Breast epithelium (tissue), 3 donors: ENCODE results near the gene BSN.

ENCODE experiments used
- POLR2A ChIP-seq: fragments of 450-650 bp; IDR thresholded peaks from one replicate; pipeline ENCODE4 v1.6.1; 2016; ENCODE audit warnings: antibody characterized with exemption, mild to moderate bottlenecking, moderate library complexity
- POLR2AphosphoS5 ChIP-seq, 3 donors: sonication (generic); formaldehyde crosslinking; IDR thresholded peaks; one replicate each; pipeline ENCODE4 v1.6.1; 2017; ENCODE audit warnings: antibody characterized with exemption in 3 of 3
- TF ChIP-seq, protein P1 (sequence below), 3 donors: fragments of 450-650 bp; IDR thresholded peaks; one replicate each; pipeline ENCODE4 v1.5.1; 2016 to 2017; ENCODE audit warnings: antibody characterized with exemption in 3 of 3, mild to moderate bottlenecking in 3 of 3, moderate library complexity in 3 of 3

DNA sequence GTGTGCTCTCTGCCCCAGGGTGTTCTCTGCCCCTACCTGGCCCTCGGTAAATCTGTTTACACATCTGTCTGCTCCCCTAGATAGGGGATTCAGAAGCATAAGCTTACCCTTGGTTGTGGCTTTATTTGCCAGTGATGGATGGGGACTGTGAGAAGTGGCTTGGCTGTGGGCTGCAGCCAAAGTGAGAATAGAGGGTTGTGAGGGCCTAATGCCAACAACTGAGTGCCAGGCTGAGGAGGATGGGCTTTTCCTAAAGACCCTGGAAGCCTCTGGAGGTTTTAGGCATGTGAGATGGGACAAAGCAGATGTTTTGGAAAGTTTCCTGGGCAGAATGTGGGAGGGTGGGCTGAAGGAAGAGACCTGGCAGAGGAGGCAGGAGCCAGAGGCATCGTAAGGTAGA, 104.4 kb downstream of the BSN start:
- TF ChIP-seq, protein P1, sequence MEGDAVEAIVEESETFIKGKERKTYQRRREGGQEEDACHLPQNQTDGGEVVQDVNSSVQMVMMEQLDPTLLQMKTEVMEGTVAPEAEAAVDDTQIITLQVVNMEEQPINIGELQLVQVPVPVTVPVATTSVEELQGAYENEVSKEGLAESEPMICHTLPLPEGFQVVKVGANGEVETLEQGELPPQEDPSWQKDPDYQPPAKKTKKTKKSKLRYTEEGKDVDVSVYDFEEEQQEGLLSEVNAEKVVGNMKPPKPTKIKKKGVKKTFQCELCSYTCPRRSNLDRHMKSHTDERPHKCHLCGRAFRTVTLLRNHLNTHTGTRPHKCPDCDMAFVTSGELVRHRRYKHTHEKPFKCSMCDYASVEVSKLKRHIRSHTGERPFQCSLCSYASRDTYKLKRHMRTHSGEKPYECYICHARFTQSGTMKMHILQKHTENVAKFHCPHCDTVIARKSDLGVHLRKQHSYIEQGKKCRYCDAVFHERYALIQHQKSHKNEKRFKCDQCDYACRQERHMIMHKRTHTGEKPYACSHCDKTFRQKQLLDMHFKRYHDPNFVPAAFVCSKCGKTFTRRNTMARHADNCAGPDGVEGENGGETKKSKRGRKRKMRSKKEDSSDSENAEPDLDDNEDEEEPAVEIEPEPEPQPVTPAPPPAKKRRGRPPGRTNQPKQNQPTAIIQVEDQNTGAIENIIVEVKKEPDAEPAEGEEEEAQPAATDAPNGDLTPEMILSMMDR (IDR thresholded peaks at IDR 0.05) = no peak
- TF ChIP-seq POLR2A = no peak
- no peak for TF ChIP-seq POLR2AphosphoS5 (IDR thresholded peaks at IDR 0.05)
